Endothelial cell of umbilical vein (primary cell): Measurements from ENCODE around the gene TRIM46. TPM values are rescaled to one million over a fixed set of nuclear protein-coding genes. Genes with fewer than 3 reads are reported as not detected.

Source experiments
- BruUV-seq: library from RNA; stranded (reverse); fragments of 400-500 nt; replicated peaks from 2 replicates; lab custom pipeline; 2021; lab: Mats Ljungman, UMichigan
- CTCF ChIA-PET: fragments of 300-600, 350-600 bp; sonication (Branson Sonifier 250); formaldehyde crosslinking; loops from one replicate; lab custom pipeline; 2021; ENCODE audit warnings: antibody characterized with exemption, inconsistent platforms; lab: Charles Lee
- POLR2A ChIA-PET: fragments of 300-600, 350-600 bp; sonication (Branson Sonifier 250); formaldehyde crosslinking; loops from one replicate; lab custom pipeline; 2021; ENCODE audit warnings: antibody characterized with exemption, inconsistent platforms; lab: Charles Lee
- DNase-seq: peaks from one replicate; pipeline ENCODE4 v3.0.0-alpha.2; 2011; ENCODE audit warnings: low read depth, low spot score
- FAIRE-seq: peaks from 2 replicates; lab custom pipeline; 2011; peaks lifted over from hg19 to GRCh38; lab: Jason Lieb, UNC
- H2AFZ ChIP-seq: 2 replicates; pipeline ENCODE4 v1.6.0; 2012; ENCODE audit warnings: low read depth, low read length, control low read depth, inconsistent platforms
- H3K27ac ChIP-seq: 2 replicates; pipeline ENCODE4 v1.5.1; 2011; ENCODE audit warnings: low read depth, mild to moderate bottlenecking, control low read depth, low read length, moderate library complexity; ENCODE audit not compliant: insufficient read depth
- H3K27me3 ChIP-seq, 2 experiments: 2 replicates each; pipeline versions ENCODE4 v1.6.0 to v1.6.1; 2011; ENCODE audit warnings: low read length in 2 of 2, mixed read lengths in 1 of 2; ENCODE audit not compliant: control insufficient read depth in 2 of 2, insufficient read depth in 2 of 2
- H3K36me3 ChIP-seq, 2 experiments: 2 replicates in 1 of 2; 3 replicates in 1 of 2; pipeline ENCODE4 v1.5.1; 2011; ENCODE audit warnings: low read length in 2 of 2, mild to moderate bottlenecking in 1 of 2, moderate library complexity in 1 of 2; ENCODE audit not compliant: control insufficient read depth in 2 of 2, insufficient read depth in 2 of 2; ENCODE audit errors: extremely low read depth in 1 of 2
- H3K4me1 ChIP-seq: 3 replicates; pipeline ENCODE4 v1.5.1; 2011; ENCODE audit warnings: mild to moderate bottlenecking, low read length; ENCODE audit not compliant: control insufficient read depth, insufficient read depth; ENCODE audit errors: extremely low read depth
- H3K4me2 ChIP-seq: 2 replicates; pipeline ENCODE4 v1.6.1; 2011; ENCODE audit warnings: low read length, control low read depth, mixed read lengths; ENCODE audit not compliant: insufficient read depth
- H3K4me3 ChIP-seq, 3 experiments: fragments of 200-600 bp in 1 of 3; sonication (generic), shearing (Covaris generic) in 1 of 3; replicated peaks in 1 of 3; 2 replicates each; pipeline ENCODE4 v1.5.1; 2011 to 2016; ENCODE audit warnings: control low read depth in 3 of 3, low read length in 3 of 3, mild to moderate bottlenecking in 2 of 3, inconsistent platforms in 1 of 3, low read depth in 1 of 3, moderate library complexity in 1 of 3; ENCODE audit not compliant: insufficient read depth in 1 of 3
- H3K79me2 ChIP-seq: 2 replicates; pipeline ENCODE4 v1.6.0; 2012; ENCODE audit warnings: low read length, inconsistent platforms; ENCODE audit not compliant: control insufficient read depth, insufficient read depth
- H3K9ac ChIP-seq: replicated peaks from 2 replicates; pipeline ENCODE3; 2011; ENCODE audit warnings: low read length, control low read depth; ENCODE audit not compliant: insufficient read depth; ENCODE audit errors: extremely low read depth
- H3K9me1 ChIP-seq: replicated peaks from 3 replicates; pipeline ENCODE4 v1.6.0; 2011; ENCODE audit warnings: mild to moderate bottlenecking, low read length; ENCODE audit not compliant: control insufficient read depth, insufficient read depth; ENCODE audit errors: extremely low read depth
- H3K9me3 ChIP-seq: replicated peaks from 2 replicates; pipeline ENCODE4 v1.5.1; 2012; ENCODE audit warnings: low read length, inconsistent platforms; ENCODE audit not compliant: control insufficient read depth, insufficient read depth
- H4K20me1 ChIP-seq: replicated peaks from 2 replicates; pipeline ENCODE3; 2011; ENCODE audit warnings: mild to moderate bottlenecking, low read length; ENCODE audit not compliant: control insufficient read depth, insufficient read depth; ENCODE audit errors: extremely low read depth
- CTCF ChIP-seq, 2 donors: IDR thresholded peaks; 1 replicate in 1 of 2; 2 replicates in 1 of 2; pipeline ENCODE4 v1.5.1; 2011; ENCODE audit warnings: low read length in 2 of 2, mild to moderate bottlenecking in 2 of 2, moderate library complexity in 2 of 2, control low read depth in 1 of 2, inconsistent platforms in 1 of 2, low read depth in 1 of 2; ENCODE audit not compliant: insufficient read depth in 1 of 2; ENCODE audit errors: extremely low read depth in 1 of 2
- EZH2 ChIP-seq: IDR thresholded peaks from 2 replicates; pipeline ENCODE4 v1.6.1; 2012; ENCODE audit warnings: borderline replicate concordance, low read depth, mild to moderate bottlenecking, moderate library complexity, low read length, inconsistent platforms; ENCODE audit not compliant: severe bottlenecking
- FOS ChIP-seq: IDR thresholded peaks from 2 replicates; pipeline ENCODE4 v1.6.1; 2011; ENCODE audit warnings: mild to moderate bottlenecking, low read length, moderate library complexity, borderline replicate concordance; ENCODE audit not compliant: insufficient read depth
- GATA2 ChIP-seq: IDR thresholded peaks from 2 replicates; pipeline ENCODE4 v1.7.0; 2011; ENCODE audit warnings: low read depth, mild to moderate bottlenecking, moderate library complexity, mixed read lengths, low read length; ENCODE audit not compliant: insufficient read length, insufficient read depth
- MAX ChIP-seq: IDR thresholded peaks from 2 replicates; pipeline ENCODE4 v1.6.1; 2011; ENCODE audit not compliant: insufficient read depth, insufficient read length
- MYC ChIP-seq: IDR thresholded peaks from one replicate; pipeline ENCODE4 v1.6.1; 2011; ENCODE audit warnings: mild to moderate bottlenecking, low read depth, low read length
- POLR2A ChIP-seq: IDR thresholded peaks from 2 replicates; pipeline ENCODE4 v1.6.1; 2012; ENCODE audit warnings: low read depth, mild to moderate bottlenecking, control low read depth, low read length
- POLR2AphosphoS5 ChIP-seq: IDR thresholded peaks from 2 replicates; pipeline ENCODE4 v1.6.1; 2012; ENCODE audit warnings: low read depth, mild to moderate bottlenecking, control low read depth, low read length, moderate library complexity; ENCODE audit not compliant: insufficient read depth
- dilution Hi-C: fragments of 300-500 bp; cut with MboI; formaldehyde crosslinking; loops from one replicate; pipeline ENCODE4 v1.15.0; 2019; ENCODE audit warnings: low sequenced_read_pairs; ENCODE audit not compliant: extremely low pct_ligation_motif_present
- intact Hi-C: fragments of 100-400 bp; cut with micrococcal nuclease; formaldehyde crosslinking; loops from one replicate; pipeline ENCODE4 v1.10.0; 2022
- polyA plus RNA-seq, 4 experiments: library from polyadenylated mRNA; depleted of rRNA in 3 of 4; stranded (reverse) in 3 of 4; unstranded in 1 of 4; fragments of >200 nt; gene quantifications; 2 replicates each; pipeline versions ENCODE4 v1.2.1 to v1.2.3, GENCODE V29; 2011 to 2012; ENCODE audit warnings: missing spikeins in 1 of 4
- total RNA-seq: library from RNA; stranded (reverse); gene quantifications from 2 replicates; pipeline ENCODE4 v1.2.3, GENCODE V29; 2021

TRIM46 gene
- total and polyA plus RNA-seq, 2 donors (not counting 3 experiments of a cell fraction or from before 2014, with no cell fraction given), result 9.5 to 10.0 TPM

- peak within 1 kb of the TSS; percentile 76 for H3K27ac ChIP-seq
- TF ChIP-seq GATA2, result no peak
- no peak for TF ChIP-seq EZH2
- peak; percentile 48 for TF ChIP-seq MYC
- TF ChIP-seq MAX, result peak; percentile 19
- no peak for TF ChIP-seq FOS
- peak; percentile 95 to 98 for TF ChIP-seq CTCF (IDR thresholded peaks at IDR 0.05; ENCODE audit: extremely low read depth in 1 of 2, insufficient read depth in 1 of 2, low read depth in 1 of 2, low read length in 2 of 2)
- TF ChIP-seq POLR2A, result peak; percentile 97
- peak; percentile 97 for TF ChIP-seq POLR2AphosphoS5
- BruUV-seq, result TSS peak; percentile 77
- CTCF ChIA-PET, result interaction anchor here (0.6 to 8.3 kb wide), 33 partner anchors 9 to 200 kb away, joined by 3 to 673 read pairs (median 5); partner anchors contain the start of genes ADAM15, EFNA3 and SLC50A1
- peaks cover 6 to 20% of the 10 kb centered on the region in 2 experiments for H3K36me3 ChIP-seq
- intact Hi-C loops (loop anchor here (1.0 kb wide), 1 partner anchor 82 kb away; no protein-coding TSS in a partner anchor), dilution Hi-C loops (no loop called here)
- H3K9me3 ChIP-seq, result no peaks in the 10 kb centered on the region
- H3K4me3 ChIP-seq, result peak within 1 kb of the TSS; percentile 52 to 91 (median 63)
- H4K20me1 ChIP-seq, result no peaks in the 10 kb centered on the region
- no peaks in the 10 kb centered on the region for H3K27me3 ChIP-seq
- peak within 1 kb of the TSS; percentile 79 for H3K4me2 ChIP-seq
- DNase-seq, result peak; percentile 93
- peak within 1 kb of the TSS; percentile 95 for H2AFZ ChIP-seq
- peak; percentile 97 for FAIRE-seq
- peaks cover 16% of the 10 kb centered on the region for H3K79me2 ChIP-seq
- no peaks in the 10 kb centered on the region for H3K9me1 ChIP-seq
- peaks cover 11% of the 10 kb centered on the region for H3K4me1 ChIP-seq
- H3K9ac ChIP-seq, result peak within 1 kb of the TSS; percentile 90
- POLR2A ChIA-PET, result interaction anchor here (0.5 to 1.3 kb wide), 4 partner anchors 21 to 81 kb away, joined by 3 to 8 read pairs (median 4); no protein-coding TSS in a partner anchor
Measured at GRCh38 chr1:155172732-155173477, 744 bp upstream of the TRIM46 start, which contains the start of gene KRTCAP2. KRTCAP2 (minus strand) TSS chr1:155173304; CDS start chr1:155173224, 80 bp downstream.
